ENCODE data around the gene PIGR.

PIGR gene

DNA sequence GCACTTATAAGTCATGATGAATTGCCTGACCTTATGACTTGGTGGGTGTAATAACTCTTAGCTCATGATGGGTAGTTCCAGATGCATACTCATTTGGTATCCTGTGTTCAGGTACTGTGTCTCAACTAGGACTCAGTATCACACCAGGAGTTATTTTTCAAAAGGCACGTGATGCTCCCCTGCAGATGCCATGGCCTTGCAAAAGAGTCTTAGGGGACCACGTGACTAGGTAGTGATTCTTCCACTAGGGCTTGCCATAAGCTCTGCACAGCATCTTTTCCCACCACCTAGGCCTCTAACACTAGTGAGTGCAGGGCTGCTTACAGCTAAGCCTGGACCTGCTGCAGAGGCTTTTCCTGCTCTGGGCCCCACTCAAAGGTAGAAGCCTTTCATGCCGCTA, 27.9 kb upstream of the PIGR start:
- Histone ChIP-seq H3K9me3 (ENCODE audit: control insufficient read depth, insufficient read depth, low read depth, low read length) (no peaks in the 10 kb centered on the region), H3K9ac (ENCODE audit: low read length) (no peak overlapping the region), H3K4me3 (ENCODE audit: low read depth, low read length) (no peak overlapping the region), H3K4me1 (ENCODE audit: control insufficient read depth, insufficient read depth, low read length) (no peaks in the 10 kb centered on the region), H3K36me3 (ENCODE audit: control insufficient read depth, insufficient read depth, low read length) (no peaks in the 10 kb centered on the region), H3K27ac (ENCODE audit: low read depth, low read length) (no peak overlapping the region), H3K27me3 (ENCODE audit: control insufficient read depth, insufficient read depth, low read length) (peaks cover 11% of the 10 kb centered on the region; the same call in 1 of the 2 replicates)

DNA sequence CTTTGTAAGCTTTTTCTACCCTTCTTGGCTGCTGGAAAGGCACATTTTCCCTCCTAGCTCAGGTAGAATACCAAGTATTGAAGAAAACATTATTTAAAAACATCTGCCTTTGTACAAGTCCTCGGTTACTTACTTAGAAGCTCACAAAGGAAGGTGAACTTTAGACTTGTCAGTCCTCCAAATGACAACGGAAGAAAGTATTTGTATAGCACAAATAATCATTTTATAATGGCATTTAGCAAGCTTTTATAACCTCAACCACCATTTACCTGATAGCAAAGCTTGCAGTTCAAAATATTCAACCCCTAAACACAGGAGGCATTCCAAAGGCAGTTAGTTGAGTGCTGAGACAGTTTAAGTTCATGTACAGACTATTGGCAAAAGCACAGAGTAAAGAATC, 26.5 kb upstream of the PIGR start:
- no peak overlapping the region for H3K27ac ChIP-seq (ENCODE audit: low read depth, low read length)
- H3K4me3 ChIP-seq (ENCODE audit: low read depth, low read length), result no peak overlapping the region
- H3K9ac ChIP-seq (ENCODE audit: low read length), result no peak overlapping the region
- peaks cover 15% of the 10 kb centered on the region; the same call in 1 of the 2 replicates for H3K27me3 ChIP-seq (ENCODE audit: control insufficient read depth, insufficient read depth, low read length)
- H3K36me3 ChIP-seq (ENCODE audit: control insufficient read depth, insufficient read depth, low read length), result no peaks in the 10 kb centered on the region
- no peaks in the 10 kb centered on the region for H3K9me3 ChIP-seq (ENCODE audit: control insufficient read depth, insufficient read depth, low read depth, low read length)
- no peaks in the 10 kb centered on the region for H3K4me1 ChIP-seq (ENCODE audit: control insufficient read depth, insufficient read depth, low read length)

- H3K9me3 ChIP-seq (ENCODE audit: control insufficient read depth, insufficient read depth, low read depth, low read length), result no peaks in the 10 kb centered on the region
- no peak overlapping the region for H3K4me3 ChIP-seq (ENCODE audit: low read depth, low read length)
- H3K36me3 ChIP-seq (ENCODE audit: control insufficient read depth, insufficient read depth, low read length), result no peaks in the 10 kb centered on the region
- H3K27ac ChIP-seq (ENCODE audit: low read depth, low read length), result no peak overlapping the region
- peaks cover 15% of the 10 kb centered on the region; the same call in 1 of the 2 replicates for H3K27me3 ChIP-seq (ENCODE audit: control insufficient read depth, insufficient read depth, low read length)
- H3K9ac ChIP-seq (ENCODE audit: low read length), result no peak overlapping the region
- H3K4me1 ChIP-seq (ENCODE audit: control insufficient read depth, insufficient read depth, low read length), result no peaks in the 10 kb centered on the region
These were observed 24.9 kb upstream of the PIGR start for GRCh38 chr1:206971029-206971655.

DNA sequence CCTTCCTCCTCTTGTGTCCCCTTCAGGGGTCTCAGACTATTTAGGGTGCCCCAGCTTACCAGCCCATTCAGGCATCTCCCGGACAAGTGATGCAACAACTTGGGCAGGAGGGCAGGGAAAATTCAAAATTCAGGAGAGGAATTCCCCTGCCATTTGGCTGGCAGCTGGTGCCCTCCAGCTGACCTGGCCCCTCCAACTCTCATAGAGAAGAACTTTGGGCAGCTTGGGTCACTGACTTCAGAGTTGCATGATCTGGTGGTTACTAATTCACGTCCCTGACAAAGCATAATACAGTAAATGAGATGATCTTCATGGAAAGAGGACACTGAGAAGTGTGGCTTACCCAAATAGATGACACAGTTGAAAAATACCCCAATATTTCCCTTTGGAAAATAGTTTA, 24.2 kb upstream of the PIGR start, which contains the start of gene FCAMR:
FCAMR (minus strand) TSS at position 15 of the 400 bp plus-strand sequence. CDS start 335 bp downstream, outside the sequence.
- no peak within 1 kb of the TSS for H3K4me3 ChIP-seq (ENCODE audit: low read depth, low read length)
- H3K9ac ChIP-seq (ENCODE audit: low read length), result no peak within 1 kb of the TSS
- no peaks in the 10 kb centered on the region; the same call in 1 of the 2 replicates for H3K4me1 ChIP-seq (ENCODE audit: control insufficient read depth, insufficient read depth, low read length)
- no peak within 1 kb of the TSS for H3K27ac ChIP-seq (ENCODE audit: low read depth, low read length)
- H3K9me3 ChIP-seq (ENCODE audit: control insufficient read depth, insufficient read depth, low read depth, low read length), result no peaks in the 10 kb centered on the region
- peaks cover 15% of the 10 kb centered on the region; the same call in 1 of the 2 replicates for H3K27me3 ChIP-seq (ENCODE audit: control insufficient read depth, insufficient read depth, low read length)
- no peaks in the 10 kb centered on the region for H3K36me3 ChIP-seq (ENCODE audit: control insufficient read depth, insufficient read depth, low read length)

GRCh38 chr1:206969090-206969489, 22.8 kb upstream of the PIGR start:
- no peak overlapping the region for H3K27ac ChIP-seq (ENCODE audit: low read depth, low read length)

DNA sequence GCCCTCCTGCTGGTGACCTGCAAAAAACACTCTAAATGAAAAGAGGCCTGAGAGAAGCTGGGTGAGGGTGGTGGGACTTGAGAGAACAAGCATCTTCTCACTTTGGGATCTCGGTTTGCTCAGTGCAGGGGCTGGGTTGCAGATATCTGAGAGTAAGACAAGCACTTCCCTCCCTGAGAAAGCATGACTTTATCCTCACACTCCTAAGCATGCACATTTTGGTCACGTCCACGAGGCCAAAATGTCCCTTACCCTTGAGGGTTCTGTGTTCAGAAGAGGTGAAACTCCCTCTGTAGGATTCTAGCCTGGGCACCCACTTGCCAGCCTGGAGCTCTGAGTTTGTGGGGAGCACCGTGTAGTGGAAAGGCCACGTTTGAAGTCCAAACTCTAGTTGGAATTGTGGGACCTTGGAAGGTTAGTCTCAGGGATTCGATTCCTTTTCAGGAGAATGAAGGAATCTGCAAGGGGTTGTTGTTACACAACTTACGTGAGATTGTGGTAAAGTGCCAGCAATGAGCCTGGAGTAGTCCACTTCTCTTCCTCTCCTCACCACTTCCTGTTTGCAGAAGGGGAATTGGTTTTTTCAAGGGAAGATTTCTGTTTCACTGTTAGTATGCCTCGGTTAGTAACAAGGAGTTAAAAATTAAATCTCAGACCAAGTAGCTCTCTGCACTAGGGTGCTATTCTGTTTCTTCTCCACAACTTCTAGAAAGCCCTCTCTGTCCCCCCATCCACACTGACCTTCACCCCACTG, 21.0 kb upstream of the PIGR start:
- peaks cover 7% of the 10 kb centered on the region; the same call in 1 of the 2 replicates for H3K27me3 ChIP-seq (ENCODE audit: control insufficient read depth, insufficient read depth, low read length)
- no peak overlapping the region for H3K4me3 ChIP-seq (ENCODE audit: low read depth, low read length)
- H3K36me3 ChIP-seq (ENCODE audit: control insufficient read depth, insufficient read depth, low read length), result no peaks in the 10 kb centered on the region
- no peak overlapping the region for H3K27ac ChIP-seq (ENCODE audit: low read depth, low read length)
- H3K4me1 ChIP-seq (ENCODE audit: control insufficient read depth, insufficient read depth, low read length), result no peaks in the 10 kb centered on the region; the same call in 1 of the 2 replicates
- no peak overlapping the region for H3K9ac ChIP-seq (ENCODE audit: low read length)
- no peaks in the 10 kb centered on the region for H3K9me3 ChIP-seq (ENCODE audit: control insufficient read depth, insufficient read depth, low read depth, low read length)

More at GRCh38 chr1:206969090-206969489, 22.8 kb upstream of the PIGR start:
- no peaks in the 10 kb centered on the region for H3K9me3 ChIP-seq (ENCODE audit: control insufficient read depth, insufficient read depth, low read depth, low read length)
- no peak overlapping the region for H3K9ac ChIP-seq (ENCODE audit: low read length)
- H3K27me3 ChIP-seq (ENCODE audit: control insufficient read depth, insufficient read depth, low read length), result peaks cover 15% of the 10 kb centered on the region; the same call in 1 of the 2 replicates
- no peaks in the 10 kb centered on the region; the same call in 1 of the 2 replicates for H3K4me1 ChIP-seq (ENCODE audit: control insufficient read depth, insufficient read depth, low read length)
- no peak overlapping the region for H3K4me3 ChIP-seq (ENCODE audit: low read depth, low read length)
- no peaks in the 10 kb centered on the region for H3K36me3 ChIP-seq (ENCODE audit: control insufficient read depth, insufficient read depth, low read length)

GRCh38 chr1:206965781-206966180, 19.5 kb upstream of the PIGR start:
- Histone ChIP-seq H3K4me3 (ENCODE audit: low read depth, low read length) (no peak overlapping the region), H3K27ac (ENCODE audit: low read depth, low read length) (no peak overlapping the region), H3K9me3 (ENCODE audit: control insufficient read depth, insufficient read depth, low read depth, low read length) (no peaks in the 10 kb centered on the region), H3K4me1 (ENCODE audit: control insufficient read depth, insufficient read depth, low read length) (no peaks in the 10 kb centered on the region; the same call in 1 of the 2 replicates), H3K9ac (ENCODE audit: low read length) (no peak overlapping the region), H3K27me3 (ENCODE audit: control insufficient read depth, insufficient read depth, low read length) (peaks cover 4% of the 10 kb centered on the region; the same call in 1 of the 2 replicates), H3K36me3 (ENCODE audit: control insufficient read depth, insufficient read depth, low read length) (no peaks in the 10 kb centered on the region)

GRCh38 chr1:206963740-206964139, 17.5 kb upstream of the PIGR start:
- Histone ChIP-seq H3K27ac (ENCODE audit: low read depth, low read length) (no peak overlapping the region), H3K9ac (ENCODE audit: low read length) (no peak overlapping the region), H3K4me1 (ENCODE audit: control insufficient read depth, insufficient read depth, low read length) (no peaks in the 10 kb centered on the region; the same call in 1 of the 2 replicates), H3K27me3 (ENCODE audit: control insufficient read depth, insufficient read depth, low read length) (peaks cover 5% of the 10 kb centered on the region; the same call in 1 of the 2 replicates), H3K36me3 (ENCODE audit: control insufficient read depth, insufficient read depth, low read length) (no peaks in the 10 kb centered on the region), H3K4me3 (ENCODE audit: low read depth, low read length) (no peak overlapping the region), H3K9me3 (ENCODE audit: control insufficient read depth, insufficient read depth, low read depth, low read length) (no peaks in the 10 kb centered on the region)

DNA sequence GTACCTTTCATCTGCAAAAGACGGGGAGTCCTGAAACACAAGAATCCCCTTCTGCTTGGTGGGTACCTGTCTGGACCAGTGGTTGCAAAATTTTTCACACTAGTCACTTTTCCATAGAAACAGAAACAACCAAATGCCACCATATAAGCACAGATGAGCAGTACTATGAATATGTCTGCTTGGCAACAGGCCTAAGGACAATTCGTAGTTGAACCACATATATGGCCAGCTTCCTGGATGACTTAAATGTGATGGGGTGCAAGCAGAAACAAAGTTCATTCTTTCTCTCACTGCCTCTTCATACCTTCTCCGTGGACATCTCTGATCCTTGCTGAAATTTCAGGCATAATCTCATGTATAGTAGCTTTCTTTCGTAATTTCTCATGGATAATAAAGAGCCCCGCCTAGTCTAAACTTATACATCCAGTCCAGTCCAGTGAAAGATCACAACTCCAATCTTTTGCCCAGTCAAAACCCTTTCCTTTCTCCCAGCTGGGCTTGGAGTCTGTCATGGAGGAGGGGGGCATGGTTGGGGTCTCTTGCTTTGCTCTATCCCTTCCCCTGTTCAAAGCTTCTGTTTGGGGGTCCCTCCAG, 16.9 kb upstream of the PIGR start:
- Histone ChIP-seq H3K4me3 (ENCODE audit: low read depth, low read length) (no peak overlapping the region), H3K36me3 (ENCODE audit: control insufficient read depth, insufficient read depth, low read length) (no peaks in the 10 kb centered on the region), H3K27ac (ENCODE audit: low read depth, low read length) (no peak overlapping the region), H3K27me3 (ENCODE audit: control insufficient read depth, insufficient read depth, low read length) (peaks cover 5% of the 10 kb centered on the region; the same call in 1 of the 2 replicates), H3K4me1 (ENCODE audit: control insufficient read depth, insufficient read depth, low read length) (no peaks in the 10 kb centered on the region; the same call in 1 of the 2 replicates), H3K9ac (ENCODE audit: low read length) (no peak overlapping the region), H3K9me3 (ENCODE audit: control insufficient read depth, insufficient read depth, low read depth, low read length) (no peaks in the 10 kb centered on the region)

DNA sequence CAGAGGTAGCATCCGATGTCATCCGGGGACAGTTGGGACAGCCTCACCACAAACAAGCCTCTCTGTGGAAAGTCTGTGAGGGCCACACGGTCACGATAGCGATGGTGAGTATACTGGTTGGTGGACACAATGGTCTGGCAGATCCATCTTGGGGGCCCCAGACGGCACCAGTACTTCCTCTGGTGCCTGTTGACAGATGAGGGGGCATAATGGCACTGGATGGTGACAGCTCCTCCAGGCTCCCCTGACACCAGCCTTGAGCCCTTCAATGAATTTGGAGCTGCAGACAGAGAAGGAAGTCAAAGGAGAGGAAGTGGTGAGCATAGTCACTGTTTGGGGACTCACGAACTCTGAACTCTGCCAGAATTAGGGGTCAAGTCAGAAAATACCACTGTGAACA, 16.0 kb upstream of the PIGR start:
- Histone ChIP-seq H3K4me1 (ENCODE audit: control insufficient read depth, insufficient read depth, low read length) (no peaks in the 10 kb centered on the region; the same call in 1 of the 2 replicates), H3K4me3 (ENCODE audit: low read depth, low read length) (no peak overlapping the region), H3K36me3 (ENCODE audit: control insufficient read depth, insufficient read depth, low read length) (no peaks in the 10 kb centered on the region), H3K9ac (ENCODE audit: low read length) (no peak overlapping the region), H3K27me3 (ENCODE audit: control insufficient read depth, insufficient read depth, low read length) (peaks cover 5% of the 10 kb centered on the region; the same call in 1 of the 2 replicates), H3K9me3 (ENCODE audit: control insufficient read depth, insufficient read depth, low read depth, low read length) (no peaks in the 10 kb centered on the region), H3K27ac (ENCODE audit: low read depth, low read length) (no peak overlapping the region)

Measured in HUES6 (cell line).